ENCODE results near the gene LRCH3.

The LRCH3 gene

GRCh38 chr3:197793247-197793646 is 2.2 kb downstream of the LRCH3 start:
- DNase-seq, result no peak

- DNase-seq, result no peak
These were observed 3.1 kb downstream of the LRCH3 start for GRCh38 chr3:197794115-197794514.

- no peak for DNase-seq
These were observed 4.1 kb downstream of the LRCH3 start for GRCh38 chr3:197795200-197795599.

- no peak for DNase-seq
These were observed 5.0 kb downstream of the LRCH3 start for GRCh38 chr3:197796087-197796486.

GRCh38 chr3:197798863-197799262 is 7.8 kb downstream of the LRCH3 start:
- no peak for DNase-seq

- no peak for DNase-seq
These were observed 9.3 kb downstream of the LRCH3 start for GRCh38 chr3:197800379-197800778.

GRCh38 chr3:197801891-197802778 is 11.1 kb downstream of the LRCH3 start:
- DNase-seq, result no peak

- DNase-seq, result no peak
These were observed 11.9 kb downstream of the LRCH3 start for GRCh38 chr3:197802779-197803459.

- no peak for DNase-seq
These were observed 13.5 kb downstream of the LRCH3 start for GRCh38 chr3:197804511-197804910.

- DNase-seq, result no peak
These were observed 17.0 kb downstream of the LRCH3 start for GRCh38 chr3:197807969-197808587.

GRCh38 chr3:197809356-197810020 is 18.4 kb downstream of the LRCH3 start:
- DNase-seq, result no peak

GRCh38 chr3:197810901-197811300 is 19.8 kb downstream of the LRCH3 start:
- no peak for DNase-seq

GRCh38 chr3:197811343-197811742 is 20.3 kb downstream of the LRCH3 start:
- peak; percentile 38 for DNase-seq

GRCh38 chr3:197814372-197814771 is 23.3 kb downstream of the LRCH3 start:
- DNase-seq, result no peak

GRCh38 chr3:197820550-197821335 is 29.7 kb downstream of the LRCH3 start:
- no peak for DNase-seq

- DNase-seq, result no peak
These were observed 38.5 kb downstream of the LRCH3 start for GRCh38 chr3:197829397-197830045.

GRCh38 chr3:197830308-197830966 is 39.4 kb downstream of the LRCH3 start:
- no peak for DNase-seq

GRCh38 chr3:197830967-197831313 is 39.9 kb downstream of the LRCH3 start:
- no peak for DNase-seq

- DNase-seq, result no peak
These were observed 43.1 kb downstream of the LRCH3 start for GRCh38 chr3:197833930-197834715.

GRCh38 chr3:197835509-197835908 is 44.5 kb downstream of the LRCH3 start:
- no peak for DNase-seq

GRCh38 chr3:197836244-197836643 is 45.2 kb downstream of the LRCH3 start:
- no peak for DNase-seq
